HepG2 (cell line): ENCODE results near the gene TULP3. TPM values are rescaled to one million over a fixed set of nuclear protein-coding genes. Genes with fewer than 3 reads are reported as not detected.

Source experiments
- CREB3 ChIP-seq: sonication (generic); formaldehyde crosslinking; IDR thresholded peaks from 2 replicates; pipeline ENCODE4 v1.5.0; 2020; ENCODE audit warnings: missing genetic modification reagents
- GABPB1 ChIP-seq: IDR thresholded peaks from 2 replicates; pipeline ENCODE4 v1.6.1; 2016; ENCODE audit warnings: mild to moderate bottlenecking, missing genetic modification reagents, moderate library complexity, missing compliant biosample characterization
- ISL2 ChIP-seq: sonication (generic); formaldehyde crosslinking; IDR thresholded peaks from 2 replicates; pipeline ENCODE4 v1.5.0; 2020; ENCODE audit warnings: missing genetic modification reagents
- KLF11 ChIP-seq: IDR thresholded peaks from 2 replicates; pipeline ENCODE4 v1.6.1; 2016; ENCODE audit warnings: missing compliant biosample characterization
- MYC ChIP-seq: sonication (generic); formaldehyde crosslinking; IDR thresholded peaks from 2 replicates; pipeline ENCODE4 v1.9.0; 2021; ENCODE audit warnings: missing genetic modification reagents, borderline replicate concordance
- NFYC ChIP-seq: IDR thresholded peaks from 2 replicates; pipeline ENCODE4 v1.6.1; 2016; ENCODE audit warnings: missing genetic modification reagents, missing compliant biosample characterization
- PBX3 ChIP-seq: sonication (generic); formaldehyde crosslinking; IDR thresholded peaks from 2 replicates; pipeline ENCODE4 v1.8.1; 2023; ENCODE audit warnings: missing genetic modification reagents, inconsistent platforms, borderline replicate concordance
- SAP130 ChIP-seq: IDR thresholded peaks from 2 replicates; pipeline ENCODE4 v1.6.1; 2016; ENCODE audit warnings: low read depth
- SCMH1 ChIP-seq: sonication (generic); formaldehyde crosslinking; IDR thresholded peaks from 2 replicates; pipeline ENCODE4 v1.9.0; 2021; ENCODE audit warnings: missing genetic modification reagents, mild to moderate bottlenecking, borderline replicate concordance
- STAT5B ChIP-seq: sonication (generic); formaldehyde crosslinking; IDR thresholded peaks from 2 replicates; pipeline ENCODE4 v1.4.0; 2020; ENCODE audit warnings: missing genetic modification reagents
- TSC22D2 ChIP-seq: sonication (generic); formaldehyde crosslinking; IDR thresholded peaks from 2 replicates; pipeline ENCODE4 v1.5.1; 2020; ENCODE audit warnings: missing genetic modification reagents, mild to moderate bottlenecking, borderline replicate concordance
- YEATS4 ChIP-seq: sonication (generic); formaldehyde crosslinking; IDR thresholded peaks from 2 replicates; pipeline ENCODE4 v1.4.0; 2020; ENCODE audit warnings: missing genetic modification reagents, borderline replicate concordance
- ZBTB3 ChIP-seq: sonication (generic); formaldehyde crosslinking; IDR thresholded peaks from 2 replicates; pipeline ENCODE4 v1.4.0; 2020; ENCODE audit warnings: low read depth, mild to moderate bottlenecking, moderate library complexity, missing genetic modification reagents, borderline replicate concordance
- ZKSCAN5 ChIP-seq: sonication (generic); formaldehyde crosslinking; IDR thresholded peaks from 2 replicates; pipeline ENCODE4 v1.5.1; 2020; ENCODE audit warnings: mild to moderate bottlenecking, missing genetic modification reagents
- ZNF121 ChIP-seq: sonication (generic); formaldehyde crosslinking; IDR thresholded peaks from 2 replicates; pipeline ENCODE4 v1.5.0; 2020; ENCODE audit warnings: mild to moderate bottlenecking, missing genetic modification reagents
- ZNF280D ChIP-seq: sonication (generic); formaldehyde crosslinking; IDR thresholded peaks from 2 replicates; pipeline ENCODE4 v1.5.1; 2020; ENCODE audit warnings: mild to moderate bottlenecking, missing genetic modification reagents
- ZNF343 ChIP-seq: sonication (generic); formaldehyde crosslinking; IDR thresholded peaks from 2 replicates; pipeline ENCODE4 v1.4.0; 2020; ENCODE audit warnings: mild to moderate bottlenecking, missing genetic modification reagents
- ZNF605 ChIP-seq: sonication (generic); formaldehyde crosslinking; IDR thresholded peaks from 2 replicates; pipeline ENCODE4 v1.8.0; 2022; ENCODE audit warnings: mild to moderate bottlenecking, missing genetic modification reagents
- ZNF660 ChIP-seq: sonication (generic); formaldehyde crosslinking; IDR thresholded peaks from 2 replicates; pipeline ENCODE4 v1.5.1; 2020; ENCODE audit warnings: mild to moderate bottlenecking, low read depth, missing genetic modification reagents, borderline replicate concordance
- ZNF703 ChIP-seq: sonication (generic); formaldehyde crosslinking; IDR thresholded peaks from 2 replicates; pipeline ENCODE4 v1.5.1; 2020; ENCODE audit warnings: missing genetic modification reagents, mild to moderate bottlenecking, moderate library complexity, borderline replicate concordance
- ZSCAN25 ChIP-seq: sonication (generic); formaldehyde crosslinking; IDR thresholded peaks from 2 replicates; pipeline ENCODE4 v1.8.0; 2022; ENCODE audit warnings: mild to moderate bottlenecking, missing genetic modification reagents
- ZSCAN5A ChIP-seq: sonication (generic); formaldehyde crosslinking; IDR thresholded peaks from 2 replicates; pipeline ENCODE4 v1.8.0; 2022; ENCODE audit warnings: mild to moderate bottlenecking, missing genetic modification reagents, borderline replicate concordance
- ZZZ3 ChIP-seq: sonication (generic); formaldehyde crosslinking; IDR thresholded peaks from 2 replicates; pipeline ENCODE4 v1.4.0; 2020; ENCODE audit warnings: missing genetic modification reagents, mild to moderate bottlenecking, borderline replicate concordance
- polyA plus RNA-seq, 8 experiments: library from polyadenylated mRNA; depleted of rRNA in 3 of 8; stranded (reverse) in 7 of 8; unstranded in 1 of 8; fragments of >200 nt; fragmentation: Illumina TruSeq in 4 of 8; extraction: Trizol in 4 of 8; gene quantifications; 2 replicates each; pipeline versions ENCODE4 v1.2.1 to v1.2.3, GENCODE V29; 2011 to 2016; ENCODE audit warnings: low read depth in 4 of 8, missing spikeins in 1 of 8, mixed read lengths in 1 of 8; ENCODE audit not compliant: insufficient read depth in 1 of 8
- total RNA-seq, 5 experiments: library from RNA; depleted of rRNA; stranded (reverse); fragments of >200 nt; fragmentation: Illumina TruSeq; extraction: Trizol; gene quantifications; 2 replicates each; pipeline ENCODE4 v1.2.3, GENCODE V29; 2016; ENCODE audit warnings: low read depth in 1 of 5

TULP3 gene
- total and polyA plus RNA-seq, 2 of the 13 experiments (the other 11 are each of a cell fraction or from before 2014, with no cell fraction given), result 11.2 to 13.2 TPM

GRCh38 chr12:2959505-2960389, 69.1 kb downstream of the TULP3 start (continued):
- TF ChIP-seq ZNF343 (CRISPR knock-in tag) (no peak), PBX3 (CRISPR knock-in tag) (no peak), ZBTB3 (CRISPR knock-in tag) (no peak), ZNF605 (CRISPR knock-in tag) (0 out of 2 replicates have a peak, but pooled peaks have one; percentile 17), SCMH1 (CRISPR knock-in tag) (no peak), ISL2 (CRISPR knock-in tag) (0 out of 2 replicates have a peak, but pooled peaks have one; percentile 19), ZNF703 (CRISPR knock-in tag) (no peak), KLF11 (no peak), NFYC (CRISPR knock-in tag) (no peak), ZNF121 (CRISPR knock-in tag) (no peak), ZZZ3 (CRISPR knock-in tag) (no peak), GABPB1 (CRISPR knock-in tag) (peak; percentile 68), ZNF660 (CRISPR knock-in tag) (no peak), ZSCAN25 (CRISPR knock-in tag) (no peak), ZKSCAN5 (no peak), YEATS4 (CRISPR knock-in tag) (0 out of 2 replicates have a peak, but pooled peaks have one; percentile 20), CREB3 (CRISPR knock-in tag) (no peak), SAP130 (CRISPR knock-in tag) (peak; percentile 50), TSC22D2 (CRISPR knock-in tag) (no peak), ZNF280D (CRISPR knock-in tag) (0 out of 2 replicates have a peak, but pooled peaks have one; percentile 34), MYC (CRISPR knock-in tag) (peak; percentile 73), STAT5B (CRISPR knock-in tag) (0 out of 2 replicates have a peak, but pooled peaks have one; percentile 6), ZSCAN5A (CRISPR knock-in tag) (peak; percentile 65; the same call in 1 of the 2 replicates)
